ENCODE data around the gene TBX1.

Gene TBX1

GRCh38 chr22:19754701-19755144 lies 5.9 kb upstream of the TBX1 start:
- Histone ChIP-seq H3K9ac (no peak overlapping the region), H2AFZ (ENCODE audit: low read depth) (no peak overlapping the region), H3K4me2 (no peak overlapping the region), H3K79me2 (ENCODE audit: insufficient read depth, low read depth) (no peaks in the 10 kb centered on the region), H3K36me3 (ENCODE audit: insufficient read depth) (no peaks in the 10 kb centered on the region), H3K4me3 (IDR thresholded peaks at IDR 0.05; ENCODE audit: insufficient read depth, low read depth, low read length) (no peak overlapping the region), H4K20me1 (ENCODE audit: insufficient read depth) (no peaks in the 10 kb centered on the region), H3K27ac (no peak overlapping the region), H3K4me1 (ENCODE audit: low read depth, poor library complexity, severe bottlenecking) (peaks cover 8% of the 10 kb centered on the region), H3K27me3 (ENCODE audit: insufficient read depth, low read depth) (peaks cover 69% of the 10 kb centered on the region)
- no peak for TF ChIP-seq CTCF (conservative IDR thresholded peaks at IDR 0.05; ENCODE audit: low read depth, low read length)

DNA sequence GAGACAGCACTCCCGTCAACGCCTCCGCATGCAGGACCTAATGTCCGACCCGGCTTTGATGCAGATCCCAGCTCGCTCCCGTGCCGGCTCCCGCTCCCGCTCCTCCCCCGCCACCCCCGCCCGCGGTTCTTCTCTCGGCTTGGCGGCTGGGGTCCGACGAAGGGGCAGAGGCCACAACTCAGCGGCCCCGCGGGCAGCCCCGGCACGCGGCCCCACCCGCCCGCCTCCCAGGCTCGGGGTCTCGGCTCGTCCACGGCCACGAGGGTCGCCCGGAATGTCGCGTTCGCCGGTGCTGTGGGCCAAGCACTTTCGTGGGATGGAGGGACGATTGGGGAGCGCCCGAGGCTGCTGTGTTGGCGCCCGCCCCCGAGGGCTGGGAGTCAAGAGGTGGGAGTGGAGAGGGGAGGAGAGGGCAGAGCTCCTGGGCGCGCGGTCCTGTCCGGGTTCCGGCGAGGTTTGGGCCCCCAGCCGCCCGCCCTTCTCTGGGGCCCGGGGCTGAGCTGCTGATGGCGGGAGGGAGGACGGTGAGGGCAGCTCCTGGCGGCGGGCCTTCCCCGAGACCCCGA lies 5.3 kb upstream of the TBX1 start:
- H3K36me3 ChIP-seq (ENCODE audit: insufficient read depth), result no peaks in the 10 kb centered on the region
- H3K27ac ChIP-seq, result no peak overlapping the region
- TF ChIP-seq CTCF (conservative IDR thresholded peaks at IDR 0.05; ENCODE audit: low read depth, low read length), result no peak
- no peak overlapping the region for H3K4me3 ChIP-seq (IDR thresholded peaks at IDR 0.05; ENCODE audit: insufficient read depth, low read depth, low read length)
- H4K20me1 ChIP-seq (ENCODE audit: insufficient read depth), result no peaks in the 10 kb centered on the region
- no peaks in the 10 kb centered on the region for H3K79me2 ChIP-seq (ENCODE audit: insufficient read depth, low read depth)
- H3K4me1 ChIP-seq (ENCODE audit: low read depth, poor library complexity, severe bottlenecking), result peaks cover 8% of the 10 kb centered on the region
- H3K9ac ChIP-seq, result no peak overlapping the region
- H2AFZ ChIP-seq (ENCODE audit: low read depth), result no peak overlapping the region
- H3K4me2 ChIP-seq, result no peak overlapping the region
- H3K27me3 ChIP-seq (ENCODE audit: insufficient read depth, low read depth), result peaks cover 69% of the 10 kb centered on the region

- Histone ChIP-seq H3K36me3 (ENCODE audit: insufficient read depth) (no peaks in the 10 kb centered on the region), H4K20me1 (ENCODE audit: insufficient read depth) (no peaks in the 10 kb centered on the region), H3K27me3 (ENCODE audit: insufficient read depth, low read depth) (peaks cover 68% of the 10 kb centered on the region), H3K4me3 (IDR thresholded peaks at IDR 0.05; ENCODE audit: insufficient read depth, low read depth, low read length) (no peak overlapping the region), H2AFZ (ENCODE audit: low read depth) (no peak overlapping the region), H3K4me1 (ENCODE audit: low read depth, poor library complexity, severe bottlenecking) (peaks cover 8% of the 10 kb centered on the region), H3K9ac (no peak overlapping the region), H3K4me2 (no peak overlapping the region), H3K79me2 (ENCODE audit: insufficient read depth, low read depth) (no peaks in the 10 kb centered on the region), H3K27ac (no peak overlapping the region)
- TF ChIP-seq CTCF (conservative IDR thresholded peaks at IDR 0.05; ENCODE audit: low read depth, low read length), result no peak
Observed at GRCh38 chr22:19755722-19756287, 4.8 kb upstream of the TBX1 start.

GRCh38 chr22:19756288-19757128 lies 4.1 kb upstream of the TBX1 start:
- TF ChIP-seq CTCF (conservative IDR thresholded peaks at IDR 0.05; ENCODE audit: low read depth, low read length), result peak; percentile 70
- H3K36me3 ChIP-seq (ENCODE audit: insufficient read depth), result no peaks in the 10 kb centered on the region
- peaks cover 8% of the 10 kb centered on the region for H3K4me1 ChIP-seq (ENCODE audit: low read depth, poor library complexity, severe bottlenecking)
- H2AFZ ChIP-seq (ENCODE audit: low read depth), result peak overlapping the region; percentile 44; the same call in 1 of the 2 replicates
- peaks cover 61% of the 10 kb centered on the region; the same call in 1 of the 2 replicates for H3K27me3 ChIP-seq (ENCODE audit: insufficient read depth, low read depth)
- no peak overlapping the region; the same call in 1 of the 2 replicates for H3K9ac ChIP-seq
- no peaks in the 10 kb centered on the region for H4K20me1 ChIP-seq (ENCODE audit: insufficient read depth)
- H3K4me2 ChIP-seq, result peak overlapping the region; percentile 63; the same call in 1 of the 2 replicates
- H3K79me2 ChIP-seq (ENCODE audit: insufficient read depth, low read depth), result no peaks in the 10 kb centered on the region
- no peak overlapping the region for H3K4me3 ChIP-seq (IDR thresholded peaks at IDR 0.05; ENCODE audit: insufficient read depth, low read depth, low read length)
- no peak overlapping the region for H3K27ac ChIP-seq
